Measurements from ENCODE around the gene OSM.
A peak's percentile ranks its signal among the peaks of the same experiment; 100 is the strongest.

The OSM gene

DNA sequence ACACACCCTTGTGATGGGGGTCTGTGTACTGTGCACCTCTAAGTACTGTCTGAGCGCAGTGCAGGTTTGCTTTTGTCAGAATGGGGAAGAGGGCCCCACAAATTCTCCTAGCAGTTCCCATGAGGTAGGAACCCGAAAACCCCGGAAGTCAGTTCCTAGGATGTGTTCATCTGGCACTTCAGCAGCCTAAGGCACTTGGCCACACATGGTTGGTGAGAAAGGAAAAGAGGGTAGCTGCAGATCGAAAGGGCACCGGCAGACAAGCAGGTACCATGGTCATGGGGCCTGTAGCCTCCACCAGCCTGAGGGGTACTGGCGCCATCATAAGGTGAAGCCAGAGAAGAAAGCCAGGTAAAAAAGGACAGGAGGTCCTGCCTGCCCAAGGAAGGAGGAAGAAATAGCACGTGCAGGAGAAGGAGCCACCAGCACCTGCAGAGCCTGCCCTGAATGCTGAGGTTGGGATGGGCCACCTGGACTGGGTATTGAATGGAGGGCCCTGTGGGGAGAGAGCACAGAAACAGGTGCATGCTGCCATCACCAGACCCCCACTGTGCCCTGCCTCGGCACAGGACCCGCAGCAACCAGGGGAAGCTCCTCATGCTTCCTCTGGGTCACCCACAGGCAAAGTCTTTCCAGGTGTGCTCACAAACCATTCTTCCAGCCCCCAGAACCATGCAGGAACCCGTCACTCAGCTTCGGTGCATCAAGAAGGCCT, 30.8 kb upstream of the OSM start:
- FAIRE-seq = no peak

DNA sequence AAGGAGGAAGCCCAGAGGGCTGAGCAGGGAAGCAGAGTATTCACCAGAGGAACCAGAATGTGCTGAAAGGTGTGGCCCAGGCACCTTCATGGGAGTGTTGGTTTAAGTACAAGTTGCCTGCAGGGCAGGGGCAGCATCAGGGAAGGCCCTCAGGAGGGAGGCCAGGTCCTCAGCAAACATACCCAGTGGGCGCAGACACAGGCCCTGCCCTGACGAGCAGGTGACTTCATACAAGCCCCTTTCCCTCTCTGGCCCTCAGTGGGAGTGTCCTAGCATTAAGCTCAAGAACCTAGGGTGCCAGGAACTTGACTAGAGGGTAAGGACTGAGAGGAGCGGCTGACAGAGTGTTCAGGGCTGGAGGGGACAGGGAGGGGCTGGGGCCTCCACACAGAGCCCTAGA, 30.2 kb upstream of the OSM start:
- no peak for FAIRE-seq

DNA sequence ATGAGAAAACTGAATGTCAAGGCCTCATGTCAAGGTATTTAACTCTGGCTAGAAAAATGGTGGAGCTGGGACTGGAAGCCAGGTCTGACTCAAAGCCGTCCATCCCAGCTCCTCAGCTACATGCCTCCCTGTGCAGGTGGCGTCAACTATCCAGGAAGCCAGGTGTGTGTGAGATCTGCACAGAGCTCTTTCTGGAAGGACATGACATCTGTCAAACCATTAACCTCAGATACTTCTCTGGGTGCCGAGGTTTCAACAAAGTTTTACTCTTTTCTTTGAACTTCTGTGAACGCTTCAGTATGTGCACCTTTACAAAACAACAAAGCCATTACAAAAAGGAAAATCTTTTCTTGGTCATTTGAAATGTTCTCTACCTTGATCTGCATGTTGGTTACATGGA, 29.7 kb upstream of the OSM start:
- FAIRE-seq = no peak

DNA sequence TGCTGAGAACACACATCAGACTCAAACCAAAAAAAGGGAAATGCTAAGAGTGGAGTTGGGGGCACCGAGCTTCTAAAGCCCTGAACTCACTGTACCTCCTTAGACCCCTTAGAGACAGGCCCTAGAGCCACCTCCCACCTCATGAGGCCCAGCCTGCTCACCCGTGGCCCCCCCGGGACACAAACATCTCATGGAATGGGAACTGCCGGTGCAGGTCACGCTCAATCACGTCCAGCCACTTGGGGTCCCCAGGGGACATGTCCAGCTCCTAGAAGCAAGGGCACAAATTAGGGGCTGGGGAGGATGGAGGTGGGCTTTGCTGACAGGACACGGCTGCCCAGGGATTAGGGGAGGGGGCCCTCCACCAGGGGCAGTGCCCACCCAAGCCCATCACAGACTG, 28.9 kb upstream of the OSM start:
- FAIRE-seq = no peak

DNA sequence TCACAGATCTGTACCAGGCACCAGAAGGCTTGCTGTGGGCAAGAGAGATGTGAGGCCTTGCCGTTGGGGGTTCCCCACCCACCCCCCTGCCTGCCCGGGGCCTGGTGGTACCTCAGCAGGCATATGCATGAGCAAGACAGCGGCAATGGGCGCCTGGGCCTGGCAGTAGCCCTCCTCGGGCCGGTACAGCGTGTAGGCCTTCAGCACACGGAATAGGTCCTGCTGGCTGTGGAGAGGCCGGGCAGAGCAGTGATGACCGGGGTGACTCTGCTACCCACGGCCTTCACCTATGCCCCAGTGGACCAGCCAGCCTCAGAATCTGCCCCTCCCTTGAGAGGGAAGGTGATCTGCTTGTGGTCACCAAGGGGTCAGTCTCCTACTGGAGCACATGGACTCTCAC, 28.2 kb upstream of the OSM start:
- FAIRE-seq = no peak

DNA sequence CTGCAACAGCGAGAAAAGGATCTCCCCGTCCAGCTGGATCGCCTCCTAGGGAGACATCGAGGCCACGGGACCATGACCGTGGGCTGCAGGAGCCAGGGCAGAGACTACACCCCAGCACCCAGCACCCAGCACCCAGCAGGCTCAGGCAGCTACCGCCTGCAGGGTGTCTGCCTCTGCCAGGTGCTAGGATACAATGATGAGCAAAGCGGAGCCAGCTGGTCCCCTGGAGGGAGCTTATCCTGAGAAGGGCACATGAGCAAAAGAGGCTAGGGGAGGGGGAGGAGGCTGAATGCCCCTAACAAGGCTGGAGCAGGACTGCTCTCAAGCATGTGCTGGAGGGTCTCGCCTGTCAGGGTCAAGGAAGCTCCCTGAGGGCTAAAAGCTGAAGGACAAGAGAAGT, 27.4 kb upstream of the OSM start:
- no peak for FAIRE-seq

DNA sequence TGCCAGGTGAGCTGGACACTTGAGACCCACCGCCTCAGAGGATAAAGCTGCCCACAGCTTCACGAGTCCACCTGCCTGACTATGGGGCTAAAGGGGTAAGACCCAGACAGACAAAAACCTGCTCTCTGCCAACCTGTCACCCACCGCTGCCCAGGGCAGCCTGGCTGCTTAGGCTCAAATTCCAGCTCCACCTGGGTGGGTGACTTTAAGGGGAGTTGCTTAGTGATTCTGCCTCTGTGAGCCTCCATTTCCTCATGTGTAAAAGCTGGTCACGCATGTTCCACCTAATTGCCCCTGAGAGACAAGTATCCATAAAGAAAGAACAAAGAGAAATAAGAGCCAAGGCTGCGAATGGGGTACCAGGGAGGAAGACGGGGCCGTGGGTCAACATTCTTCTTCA, 26.4 kb upstream of the OSM start:
- FAIRE-seq = no peak

DNA sequence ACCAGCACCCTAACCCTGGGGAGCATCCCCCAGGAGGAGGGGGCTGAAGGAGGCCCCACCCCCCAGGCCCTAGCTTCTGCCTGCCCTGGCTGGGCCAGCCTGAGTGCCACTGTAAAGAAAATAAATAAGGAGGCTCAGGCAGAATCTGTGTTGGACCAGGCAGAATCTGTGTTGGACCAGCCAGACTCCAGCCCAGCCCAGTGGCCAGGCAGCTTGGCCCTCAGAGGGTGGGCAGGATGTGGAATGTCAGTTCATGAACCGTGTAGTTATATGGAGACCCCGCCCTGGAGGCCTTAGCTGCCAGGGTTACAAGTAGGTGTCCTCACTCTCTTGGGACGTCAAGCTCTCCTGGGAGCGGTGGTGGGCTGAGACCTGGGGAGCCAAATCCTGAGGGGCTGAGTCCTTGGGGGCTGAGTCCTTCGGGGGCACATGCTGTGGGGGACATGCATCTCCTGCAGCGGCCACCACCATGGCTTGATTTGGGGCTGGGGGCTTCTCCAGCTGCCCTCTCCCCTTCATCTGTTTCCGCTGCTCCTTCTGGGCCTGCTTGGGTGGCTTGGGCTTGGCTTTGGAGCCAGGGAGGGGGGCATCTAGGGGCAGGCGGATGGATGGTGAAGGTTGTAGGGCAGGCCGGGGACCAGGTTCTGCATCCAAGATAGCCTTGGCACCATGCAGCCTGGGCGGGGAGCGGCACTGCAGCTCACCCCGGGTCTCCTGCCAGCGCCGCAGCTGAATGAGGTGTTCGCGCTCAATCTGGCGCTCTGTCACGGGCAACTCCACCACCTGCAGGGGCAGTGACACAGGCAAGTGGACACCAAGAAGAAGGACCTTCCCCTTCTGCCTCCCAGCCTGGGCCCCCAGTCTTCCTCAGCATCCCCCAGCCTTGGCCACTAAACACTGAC, 25.7 kb upstream of the OSM start:
- FAIRE-seq = no peak

DNA sequence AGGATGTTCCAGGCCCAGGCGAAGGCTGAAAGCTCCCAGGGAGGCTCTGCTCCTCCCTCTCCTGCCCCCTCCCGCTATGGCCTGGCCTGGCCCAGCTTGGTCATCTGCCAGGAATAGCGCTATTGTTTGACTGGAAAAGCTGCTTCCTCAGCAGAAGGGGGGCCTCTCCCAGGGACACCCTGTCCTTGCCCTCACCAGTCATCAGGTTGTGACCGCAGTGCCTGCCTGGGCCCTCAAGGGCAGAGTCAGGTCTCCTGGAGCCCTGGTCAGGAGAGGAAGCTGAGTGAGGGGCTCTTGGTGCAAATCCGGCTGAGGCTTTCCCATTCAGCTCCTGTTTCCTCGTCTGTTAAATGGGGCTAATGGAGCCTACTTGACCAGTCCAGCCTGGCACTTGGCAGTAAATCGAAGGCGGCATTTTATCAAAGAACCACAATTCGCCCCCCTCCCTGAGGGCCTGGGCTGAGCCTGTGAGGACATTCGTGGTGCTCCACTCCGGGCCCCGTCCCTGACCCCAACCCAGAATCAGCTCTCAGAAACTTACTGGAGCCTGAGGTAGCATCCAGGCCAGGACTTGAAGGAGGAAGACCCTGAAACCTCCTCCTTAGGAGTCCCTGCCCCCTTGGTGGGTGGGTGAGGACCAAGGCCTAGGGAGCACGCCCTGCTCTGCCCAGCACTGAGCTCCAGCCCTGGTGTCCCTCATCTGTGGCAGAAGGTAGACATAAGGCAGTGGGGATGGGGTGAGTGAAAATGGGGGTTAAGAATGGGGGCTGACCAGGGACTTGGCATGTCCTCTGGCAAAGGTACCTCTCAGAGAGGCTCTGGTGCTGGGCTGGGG, 24.6 kb upstream of the OSM start:
- no peak for FAIRE-seq

DNA sequence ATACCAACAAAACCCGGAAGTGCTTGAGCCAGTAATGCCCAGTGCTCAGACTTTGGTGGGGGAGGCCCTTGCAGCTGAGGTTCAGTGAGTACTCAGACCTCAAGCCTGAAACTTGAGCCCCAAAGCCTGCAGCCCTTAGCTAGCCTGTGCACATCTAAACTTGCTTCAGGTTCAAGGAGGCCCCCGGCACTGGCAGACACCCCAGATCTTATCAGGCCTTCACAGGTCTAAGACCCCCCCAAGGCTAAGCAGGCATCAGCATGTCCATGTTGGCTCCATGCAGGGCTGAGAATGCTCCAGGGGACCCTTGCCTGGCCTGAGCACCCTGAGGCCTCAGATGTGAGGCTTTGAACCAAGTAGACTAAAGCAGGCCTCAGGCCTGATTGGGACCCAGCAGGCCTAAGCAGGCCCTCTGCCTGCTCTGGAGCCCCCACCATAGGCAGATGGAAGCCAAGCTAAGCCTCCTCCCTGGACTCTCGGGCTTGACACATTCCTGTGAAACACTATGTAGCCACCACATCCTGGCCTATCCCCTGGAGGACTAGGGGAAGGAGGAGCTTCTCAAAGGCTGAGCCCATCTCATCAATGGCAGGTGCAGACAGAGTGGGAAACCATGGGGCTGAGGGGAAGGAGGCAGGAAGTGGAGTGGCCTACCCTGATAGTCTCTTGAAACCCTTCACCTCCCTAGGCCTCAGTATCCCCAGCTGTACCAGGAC, 23.8 kb upstream of the OSM start:
- FAIRE-seq = no peak

DNA sequence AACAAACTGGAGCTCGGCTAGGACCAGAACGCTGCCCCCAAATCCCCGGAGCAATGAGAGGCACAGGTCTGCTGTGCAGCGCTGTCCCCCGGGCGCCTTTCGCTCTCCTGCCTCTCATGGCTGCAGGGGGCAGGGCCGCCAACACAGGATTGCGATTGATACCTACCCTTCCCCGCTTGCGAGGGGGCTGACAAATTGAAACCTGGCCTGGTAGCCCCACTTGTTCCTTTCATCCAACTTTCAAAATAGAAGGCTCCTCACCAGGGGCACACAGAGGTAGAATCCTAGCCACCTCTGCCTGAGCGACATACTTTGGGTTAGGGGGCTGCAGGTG, 23.3 kb upstream of the OSM start:
- no peak for FAIRE-seq

DNA sequence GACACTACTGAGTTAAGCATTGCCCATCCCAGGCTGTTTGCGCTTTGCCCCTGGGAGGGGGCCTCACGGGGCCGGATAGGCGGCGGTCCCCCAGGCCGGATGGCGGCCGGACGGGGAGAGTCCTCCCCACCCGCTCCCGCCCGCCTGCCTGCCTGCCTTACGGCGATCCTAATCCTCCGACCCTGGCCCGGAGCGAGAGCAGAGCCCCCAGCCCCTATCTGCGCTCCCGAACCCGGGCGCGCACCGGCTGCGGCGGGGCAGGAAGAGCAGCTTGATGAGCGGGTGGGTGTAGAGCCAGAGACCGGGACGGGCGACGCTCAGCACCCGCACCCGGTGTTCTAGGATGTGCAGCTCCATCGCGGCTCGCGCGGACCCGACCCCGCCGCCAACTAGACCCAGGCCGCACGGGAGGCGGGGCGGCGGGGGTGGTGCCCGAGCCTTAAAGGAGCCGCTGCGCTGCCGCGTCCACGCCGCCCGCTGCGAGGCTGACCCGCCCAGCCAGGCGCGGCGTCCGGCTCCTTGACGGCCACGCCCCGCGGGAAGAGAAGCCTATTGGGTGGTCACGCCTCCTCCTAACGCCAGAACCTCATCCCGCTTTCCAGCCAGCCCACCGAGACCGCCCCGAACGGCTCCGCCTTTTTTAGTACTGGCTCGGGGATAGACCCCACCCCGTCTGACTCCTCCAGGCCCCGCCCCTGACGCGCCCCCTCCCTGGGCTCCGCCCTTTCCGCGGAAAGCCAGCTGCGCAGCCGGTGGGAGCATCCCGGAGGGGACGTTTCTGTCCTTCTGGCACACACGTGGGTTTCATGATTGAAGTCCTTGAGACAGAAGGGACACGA, 22.7 kb upstream of the OSM start, which contains the start of gene CASTOR1:
TSS of gene CASTOR1 (minus strand) at position 365 of the 839 bp plus-strand sequence. CDS start at position 357, 8 bp downstream.
- peak; percentile 90 for FAIRE-seq

DNA sequence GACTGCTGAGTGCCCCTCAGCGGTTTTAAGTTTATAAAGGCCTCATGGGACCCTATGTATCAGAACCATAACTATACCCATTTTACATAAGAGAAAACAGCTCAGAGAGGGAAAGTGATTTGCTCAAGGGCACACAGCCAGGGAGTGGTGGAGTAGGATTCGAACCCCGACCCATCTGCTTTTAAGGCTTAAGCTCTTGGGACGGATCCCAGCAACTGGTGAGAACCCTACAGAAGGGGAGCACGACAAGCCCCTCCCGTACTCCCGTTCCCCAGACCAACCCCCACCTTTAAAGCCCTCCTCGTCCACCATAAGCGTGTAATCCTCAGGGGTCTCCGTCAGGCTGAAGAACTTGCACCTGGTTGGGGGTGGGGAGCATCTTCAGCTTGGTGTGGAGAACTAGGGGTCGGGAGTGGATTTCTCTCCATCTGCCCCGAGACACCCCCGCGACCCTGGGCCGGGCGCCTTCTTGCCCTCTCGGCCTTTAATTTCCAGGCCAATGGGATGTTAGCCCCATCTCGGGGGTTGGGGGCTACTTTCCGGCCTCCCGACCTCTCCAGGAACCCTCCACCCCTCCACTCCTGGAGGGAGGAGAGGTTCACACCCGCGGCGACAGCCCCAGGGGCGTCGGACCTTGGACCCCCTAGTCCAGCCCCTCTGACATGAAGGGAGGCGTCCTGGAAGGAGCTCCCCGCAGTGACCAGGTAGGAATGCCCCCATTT, 21.9 kb upstream of the OSM start:
- FAIRE-seq = no peak

DNA sequence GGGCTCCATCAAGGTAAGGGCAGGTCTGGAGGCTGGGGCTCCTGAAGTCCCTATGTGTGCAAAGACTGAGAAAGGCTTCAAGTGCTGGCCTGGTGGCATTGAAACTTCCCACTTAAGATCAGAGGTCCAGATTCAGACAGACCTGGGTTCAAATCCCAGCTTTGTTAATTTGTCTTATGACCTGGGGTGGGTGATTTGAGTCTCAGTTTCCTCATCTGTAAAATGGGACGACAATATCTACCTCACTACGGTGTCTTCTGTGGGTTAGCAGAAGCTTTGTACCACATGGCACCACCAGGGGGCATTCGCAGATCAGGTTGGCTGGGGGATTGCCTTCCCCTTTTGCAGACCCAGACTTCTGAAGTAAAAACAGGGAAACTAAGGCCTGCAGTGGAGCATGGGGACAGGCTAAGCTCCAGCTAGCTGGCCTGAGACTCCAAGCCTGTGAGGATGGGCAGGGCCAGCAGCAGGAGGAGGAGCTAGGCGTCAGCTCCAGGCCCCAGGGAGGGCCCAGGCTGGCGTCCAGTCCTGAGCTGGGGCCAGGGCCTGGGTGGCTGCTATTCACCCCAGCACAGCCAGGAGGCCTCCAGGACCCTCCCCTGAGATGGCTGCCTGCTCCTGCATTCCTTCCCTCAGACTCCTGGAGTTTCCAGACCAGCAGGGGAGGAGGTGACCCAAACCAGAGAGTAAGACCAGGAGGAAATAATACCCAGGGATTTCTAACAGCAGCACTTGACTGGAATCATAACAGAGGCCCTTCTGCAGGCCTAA, 21.2 kb upstream of the OSM start:
- FAIRE-seq = peak; percentile 97

DNA sequence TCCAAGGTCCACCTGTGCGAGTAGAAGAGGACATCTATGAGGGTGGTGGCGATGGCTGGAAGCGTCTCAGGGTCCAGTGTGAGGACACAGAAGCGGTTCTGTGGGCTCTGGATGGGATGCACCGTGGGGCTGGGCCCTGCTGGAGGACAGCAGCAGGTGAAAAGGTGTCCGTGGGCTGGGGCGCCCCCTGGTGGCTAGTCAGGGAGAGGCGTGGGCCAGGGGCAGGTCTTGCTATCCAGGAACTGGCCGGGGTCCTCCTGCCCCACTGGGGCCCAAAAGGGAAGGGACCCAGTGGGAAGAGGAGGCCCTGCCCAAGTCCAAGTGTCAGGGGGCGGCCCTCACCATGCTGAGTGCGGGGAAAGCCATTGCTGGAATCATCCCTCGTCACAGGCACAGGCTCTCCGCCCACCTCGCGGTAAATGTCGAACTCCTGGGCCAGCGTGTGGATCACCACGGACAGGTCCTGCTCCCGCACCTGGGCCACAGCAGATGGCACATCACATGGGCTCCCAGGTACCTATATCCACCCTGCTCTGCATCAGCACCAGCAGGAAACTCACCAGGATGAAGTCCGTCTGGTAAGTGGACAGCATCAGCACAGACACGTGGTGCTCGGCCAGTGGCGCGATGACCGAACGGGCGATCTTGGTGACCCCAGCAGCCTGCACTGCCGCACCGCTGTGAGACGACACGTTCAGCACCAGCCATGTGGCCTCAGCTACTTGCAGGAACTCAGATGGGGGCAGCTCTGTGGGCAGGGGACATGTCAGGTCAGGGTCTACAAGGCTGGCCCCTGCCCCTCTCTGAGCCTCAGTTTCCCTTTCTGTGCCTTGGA, 20.4 kb upstream of the OSM start:
- no peak for FAIRE-seq

DNA sequence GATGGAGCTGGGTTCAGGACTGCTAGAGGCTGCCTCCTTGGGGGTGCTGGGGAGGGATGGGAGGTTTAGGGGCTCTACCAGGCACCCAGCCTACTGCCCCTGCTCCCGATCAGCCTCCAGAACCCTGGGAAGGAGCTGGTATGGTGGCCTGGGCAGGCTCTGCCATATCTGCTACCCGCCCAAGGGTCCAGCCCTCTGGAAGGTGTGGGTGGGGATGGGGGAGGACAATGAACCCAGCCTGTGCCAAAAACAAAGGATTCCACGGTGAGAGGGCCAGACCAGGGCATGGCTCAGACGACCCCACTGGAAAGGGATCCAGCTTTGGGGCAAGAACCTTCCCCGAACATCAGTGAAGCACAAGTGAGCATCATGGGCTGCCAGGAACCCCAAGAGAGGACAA, 19.7 kb upstream of the OSM start:
- no peak for FAIRE-seq

DNA sequence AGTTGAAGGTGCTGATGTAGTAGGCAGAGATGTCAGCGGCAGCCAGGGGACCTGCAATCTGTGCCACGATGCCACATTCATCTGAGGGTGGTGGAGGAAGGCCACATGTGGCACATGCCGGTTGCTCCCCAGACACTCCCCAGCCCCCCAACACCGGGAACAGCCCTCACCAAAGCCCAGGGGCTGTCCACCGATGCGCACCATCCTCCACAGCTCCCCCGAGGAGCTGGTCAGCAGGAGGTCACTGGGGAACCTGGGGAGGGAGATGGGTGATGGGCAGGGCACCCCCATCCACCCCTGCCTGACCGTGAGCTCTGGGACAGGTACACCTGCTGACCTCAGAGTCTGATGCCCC, 19.2 kb upstream of the OSM start:
- no peak for FAIRE-seq

DNA sequence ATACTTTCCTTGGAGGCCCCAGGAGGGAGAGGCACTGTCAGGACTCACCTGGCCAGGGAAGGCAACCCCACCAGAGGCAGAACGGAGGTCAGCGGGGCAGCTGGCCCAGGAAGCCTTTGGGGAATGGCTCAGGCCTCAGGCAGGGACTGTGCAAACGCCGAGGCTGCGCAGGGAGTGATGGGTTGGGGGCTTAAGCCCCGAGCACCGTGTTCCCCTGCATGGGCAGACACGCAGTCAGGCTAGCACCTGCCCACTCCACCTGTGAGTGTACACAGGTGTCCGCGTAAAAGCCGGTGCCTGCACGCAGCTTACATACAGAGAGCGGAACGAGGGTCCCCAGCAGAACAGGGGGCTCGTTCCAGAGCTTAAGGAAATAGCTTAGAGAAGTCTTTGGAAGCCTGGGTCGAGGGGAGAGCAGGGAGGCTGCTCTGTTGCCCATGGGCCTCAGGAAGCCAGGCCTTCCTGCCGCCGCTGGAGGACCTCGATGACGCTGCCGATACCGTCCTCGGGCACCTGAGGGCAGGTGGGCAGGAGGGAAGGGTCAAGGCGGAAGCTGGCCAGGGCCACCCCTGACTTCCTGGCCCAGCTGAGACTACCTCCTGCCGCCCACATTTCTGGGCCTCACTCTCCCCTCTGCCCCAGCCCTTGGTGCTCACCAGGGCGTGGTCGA, 18.7 kb upstream of the OSM start:
- FAIRE-seq = no peak

DNA sequence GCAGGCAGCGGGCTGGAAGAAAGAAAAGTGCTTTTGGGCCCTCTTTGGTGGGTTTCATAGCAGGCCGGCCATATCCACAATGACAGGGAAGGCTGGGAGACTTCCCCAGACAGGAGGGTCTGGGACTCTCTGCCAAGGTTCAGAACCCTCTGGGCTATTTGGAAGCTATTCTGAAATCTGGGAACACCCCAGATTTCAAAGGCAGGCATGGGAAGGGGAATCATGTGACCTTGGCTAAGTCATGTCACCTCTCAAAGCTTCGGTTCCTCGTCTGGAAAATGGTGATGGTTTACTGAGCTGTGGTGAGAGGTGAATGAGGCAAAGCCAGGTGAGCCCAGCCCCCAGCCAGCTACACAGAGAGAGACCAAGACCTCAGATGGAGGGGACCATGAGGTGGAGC, 18.0 kb upstream of the OSM start:
- FAIRE-seq = no peak

Data from G401.6 (cell line).